Measurements from ENCODE around the gene RAB33B.

RAB33B gene

GRCh38 chr4:139484783-139485311, 30.9 kb downstream of the RAB33B start:
- no peaks in the 10 kb centered on the region for H3K9me2 ChIP-seq (ENCODE audit: low read depth, low read length)
- H3K9me3 ChIP-seq (ENCODE audit: low read length), result no peaks in the 10 kb centered on the region
- H2AFZ ChIP-seq (ENCODE audit: low read length), result no peak overlapping the region
- H3K27me3 ChIP-seq (ENCODE audit: insufficient read depth, low read length), result no peaks in the 10 kb centered on the region
- no peaks in the 10 kb centered on the region for H3K36me3 ChIP-seq (ENCODE audit: insufficient read depth, low read length)
- H3K4me2 ChIP-seq (ENCODE audit: low read length), result no peak overlapping the region
- H4K20me1 ChIP-seq (ENCODE audit: insufficient read depth, low read length), result no peaks in the 10 kb centered on the region
- no peak for TF ChIP-seq EZH2 (IDR thresholded peaks at IDR 0.05; ENCODE audit: borderline replicate concordance, low read length)
- no peak for TF ChIP-seq CTCF (IDR thresholded peaks at IDR 0.05; ENCODE audit: low read length)
- H3K79me2 ChIP-seq (ENCODE audit: insufficient read depth, low read length), result no peaks in the 10 kb centered on the region
- H3F3A ChIP-seq (ENCODE audit: insufficient read depth, low read length), result no peaks in the 10 kb centered on the region
- H3K4me1 ChIP-seq (ENCODE audit: insufficient read depth, low read length, severe bottlenecking), result no peaks in the 10 kb centered on the region
- no peak overlapping the region for H3K9ac ChIP-seq (ENCODE audit: low read length)
- no peak overlapping the region for H3K27ac ChIP-seq (ENCODE audit: low read depth, low read length, poor library complexity, severe bottlenecking)
- no peak overlapping the region for H3K4me3 ChIP-seq (ENCODE audit: low read depth, low read length, poor library complexity, severe bottlenecking)

GRCh38 chr4:139488442-139488841, 34.5 kb downstream of the RAB33B start:
- Histone ChIP-seq H3K36me3 (ENCODE audit: insufficient read depth, low read length) (no peaks in the 10 kb centered on the region), H3K9ac (ENCODE audit: low read length) (no peak overlapping the region), H3F3A (ENCODE audit: insufficient read depth, low read length) (no peaks in the 10 kb centered on the region), H3K9me2 (ENCODE audit: low read depth, low read length) (no peaks in the 10 kb centered on the region), H4K20me1 (ENCODE audit: insufficient read depth, low read length) (no peaks in the 10 kb centered on the region), H3K79me2 (ENCODE audit: insufficient read depth, low read length) (no peaks in the 10 kb centered on the region), H2AFZ (ENCODE audit: low read length) (no peak overlapping the region), H3K4me3 (ENCODE audit: low read depth, low read length, poor library complexity, severe bottlenecking) (no peak overlapping the region), H3K9me3 (ENCODE audit: low read length) (no peaks in the 10 kb centered on the region), H3K4me1 (ENCODE audit: insufficient read depth, low read length, severe bottlenecking) (no peaks in the 10 kb centered on the region), H3K4me2 (ENCODE audit: low read length) (no peak overlapping the region), H3K27ac (ENCODE audit: low read depth, low read length, poor library complexity, severe bottlenecking) (no peak overlapping the region), H3K27me3 (ENCODE audit: insufficient read depth, low read length) (no peaks in the 10 kb centered on the region)
- TF ChIP-seq EZH2 (IDR thresholded peaks at IDR 0.05; ENCODE audit: borderline replicate concordance, low read length) (no peak), CTCF (IDR thresholded peaks at IDR 0.05; ENCODE audit: low read length) (no peak)

- Histone ChIP-seq H3K4me2 (ENCODE audit: low read length) (no peak overlapping the region), H3F3A (ENCODE audit: insufficient read depth, low read length) (no peaks in the 10 kb centered on the region), H3K9me2 (ENCODE audit: low read depth, low read length) (no peaks in the 10 kb centered on the region), H2AFZ (ENCODE audit: low read length) (no peak overlapping the region), H3K9ac (ENCODE audit: low read length) (no peak overlapping the region), H4K20me1 (ENCODE audit: insufficient read depth, low read length) (no peaks in the 10 kb centered on the region), H3K36me3 (ENCODE audit: insufficient read depth, low read length) (no peaks in the 10 kb centered on the region), H3K4me3 (ENCODE audit: low read depth, low read length, poor library complexity, severe bottlenecking) (no peak overlapping the region), H3K4me1 (ENCODE audit: insufficient read depth, low read length, severe bottlenecking) (no peaks in the 10 kb centered on the region), H3K9me3 (ENCODE audit: low read length) (no peaks in the 10 kb centered on the region), H3K79me2 (ENCODE audit: insufficient read depth, low read length) (no peaks in the 10 kb centered on the region), H3K27me3 (ENCODE audit: insufficient read depth, low read length) (no peaks in the 10 kb centered on the region), H3K27ac (ENCODE audit: low read depth, low read length, poor library complexity, severe bottlenecking) (no peak overlapping the region)
- TF ChIP-seq CTCF (IDR thresholded peaks at IDR 0.05; ENCODE audit: low read length) (no peak), EZH2 (IDR thresholded peaks at IDR 0.05; ENCODE audit: borderline replicate concordance, low read length) (no peak)
Measured at GRCh38 chr4:139489638-139490037, 35.7 kb downstream of the RAB33B start.

Measured in OCI-LY1 (cell line).